DOHH2 (cell line): ENCODE results near the gene WDR49.

Experiments used
- H3F3A ChIP-seq: fragments of 200-600 bp; sonication (generic), shearing (Covaris generic); 2 replicates; pipeline ENCODE4 v1.6.0; 2016; ENCODE audit warnings: antibody characterized with exemption, mild to moderate bottlenecking; ENCODE audit not compliant: control insufficient read depth, insufficient read depth
- H3K27ac ChIP-seq: fragments of 200-600 bp; sonication (generic); 2 replicates; pipeline ENCODE4 v1.5.1; 2014; ENCODE audit warnings: low read depth, mild to moderate bottlenecking, low read length, moderate library complexity
- H3K27me3 ChIP-seq: fragments of 200-600 bp; sonication (generic); 2 replicates; pipeline ENCODE4 v1.6.1; 2014; ENCODE audit warnings: mild to moderate bottlenecking, low read length, mixed read lengths; ENCODE audit not compliant: control insufficient read depth
- H3K36me3 ChIP-seq: fragments of 200-600 bp; sonication (generic); 2 replicates; pipeline ENCODE4 v1.6.1; 2014; ENCODE audit warnings: mild to moderate bottlenecking, low read length, moderate library complexity, mixed read lengths; ENCODE audit not compliant: control insufficient read depth
- H3K4me1 ChIP-seq: fragments of 200-600 bp; sonication (generic); 2 replicates; pipeline ENCODE4 v1.6.1; 2014; ENCODE audit warnings: mild to moderate bottlenecking, low read length, mixed read lengths; ENCODE audit not compliant: control insufficient read depth
- H3K4me2 ChIP-seq: fragments of 200-600 bp; sonication (generic); 2 replicates; pipeline ENCODE4 v1.6.0; 2014; ENCODE audit warnings: mild to moderate bottlenecking, low read length, moderate library complexity
- H3K4me3 ChIP-seq: fragments of 200-600 bp; sonication (generic); 2 replicates; pipeline ENCODE4 v1.5.1; 2014; ENCODE audit warnings: mild to moderate bottlenecking, low read length, mixed read lengths
- H3K79me2 ChIP-seq: fragments of 200-600 bp; sonication (generic); 2 replicates; pipeline ENCODE4 v1.6.1; 2014; ENCODE audit warnings: mild to moderate bottlenecking, low read length, mixed read lengths; ENCODE audit not compliant: control insufficient read depth
- H3K9me2 ChIP-seq: fragments of 200-600 bp; sonication (generic); replicated peaks from 2 replicates; pipeline ENCODE4 v1.6.1; 2014; ENCODE audit warnings: mild to moderate bottlenecking, low read length, mixed read lengths; ENCODE audit not compliant: control insufficient read depth
- H3K9me3 ChIP-seq: fragments of 200-600 bp; sonication (generic); 2 replicates; pipeline ENCODE4 v1.6.1; 2014; ENCODE audit warnings: antibody characterized with exemption, low read length, mixed read lengths; ENCODE audit not compliant: control insufficient read depth, insufficient read depth
- H4K20me1 ChIP-seq: fragments of 200-600 bp; sonication (generic); 2 replicates; pipeline ENCODE4 v1.6.0; 2014; ENCODE audit warnings: low read depth, mild to moderate bottlenecking, antibody characterized with exemption, low read length, moderate library complexity; ENCODE audit not compliant: control insufficient read depth, insufficient read depth
- EZH2phosphoT487 ChIP-seq: fragments of 200-600 bp; sonication (generic); IDR thresholded peaks from 2 replicates; pipeline ENCODE4 v1.6.1; 2017; ENCODE audit warnings: borderline replicate concordance, mild to moderate bottlenecking, antibody characterized with exemption, low read length, moderate library complexity, mixed read lengths
- TF ChIP-seq, protein P1 (sequence below): fragments of 200-600 bp; sonication (generic); IDR thresholded peaks from one replicate; pipeline ENCODE4 v1.5.1; 2014; ENCODE audit warnings: antibody characterized with exemption, mild to moderate bottlenecking, low read depth, low read length; ENCODE audit not compliant: poor library complexity, severe bottlenecking

WDR49 gene

DNA sequence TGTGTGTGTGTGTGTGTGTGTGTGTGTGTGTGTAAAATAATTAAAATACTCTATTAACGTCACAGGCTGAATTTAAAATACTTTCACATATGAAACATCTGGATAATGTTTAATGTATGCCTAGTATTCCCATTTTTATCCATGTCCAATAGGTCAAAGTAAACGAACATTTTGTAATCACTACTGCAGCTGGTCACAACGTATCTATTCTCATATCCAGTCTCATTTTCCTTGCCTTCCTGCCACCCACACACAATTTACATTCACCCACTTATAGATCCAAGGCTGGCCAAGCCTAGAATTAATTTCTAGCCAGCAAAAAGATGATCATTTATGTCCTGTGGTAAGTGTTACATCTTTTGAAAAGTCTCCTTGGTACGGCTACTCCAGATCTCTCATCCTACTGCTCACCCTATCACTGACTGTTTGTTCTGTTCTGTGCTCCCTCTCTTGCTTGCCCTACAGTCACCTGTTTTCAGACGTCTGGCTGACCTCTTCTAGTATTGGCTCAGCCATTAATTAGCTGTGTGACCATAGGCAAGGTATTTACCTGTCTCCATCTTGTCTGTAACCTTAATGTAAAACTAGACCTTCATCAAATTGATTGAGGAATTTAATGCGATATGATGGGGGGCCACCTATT lies 197.5 kb downstream of the WDR49 start:
- Histone ChIP-seq H3F3A (no peaks in the 10 kb centered on the region), H3K36me3 (no peaks in the 10 kb centered on the region), H3K27ac (no peak overlapping the region), H3K4me1 (no peaks in the 10 kb centered on the region), H3K4me2 (no peak overlapping the region), H3K9me3 (no peaks in the 10 kb centered on the region), H3K79me2 (no peaks in the 10 kb centered on the region), H3K9me2 (no peaks in the 10 kb centered on the region), H4K20me1 (no peaks in the 10 kb centered on the region), H3K4me3 (no peak overlapping the region), H3K27me3 (no peaks in the 10 kb centered on the region)
- TF ChIP-seq, protein P1, sequence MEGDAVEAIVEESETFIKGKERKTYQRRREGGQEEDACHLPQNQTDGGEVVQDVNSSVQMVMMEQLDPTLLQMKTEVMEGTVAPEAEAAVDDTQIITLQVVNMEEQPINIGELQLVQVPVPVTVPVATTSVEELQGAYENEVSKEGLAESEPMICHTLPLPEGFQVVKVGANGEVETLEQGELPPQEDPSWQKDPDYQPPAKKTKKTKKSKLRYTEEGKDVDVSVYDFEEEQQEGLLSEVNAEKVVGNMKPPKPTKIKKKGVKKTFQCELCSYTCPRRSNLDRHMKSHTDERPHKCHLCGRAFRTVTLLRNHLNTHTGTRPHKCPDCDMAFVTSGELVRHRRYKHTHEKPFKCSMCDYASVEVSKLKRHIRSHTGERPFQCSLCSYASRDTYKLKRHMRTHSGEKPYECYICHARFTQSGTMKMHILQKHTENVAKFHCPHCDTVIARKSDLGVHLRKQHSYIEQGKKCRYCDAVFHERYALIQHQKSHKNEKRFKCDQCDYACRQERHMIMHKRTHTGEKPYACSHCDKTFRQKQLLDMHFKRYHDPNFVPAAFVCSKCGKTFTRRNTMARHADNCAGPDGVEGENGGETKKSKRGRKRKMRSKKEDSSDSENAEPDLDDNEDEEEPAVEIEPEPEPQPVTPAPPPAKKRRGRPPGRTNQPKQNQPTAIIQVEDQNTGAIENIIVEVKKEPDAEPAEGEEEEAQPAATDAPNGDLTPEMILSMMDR = no peak
- TF ChIP-seq EZH2phosphoT487 = no peak

DNA sequence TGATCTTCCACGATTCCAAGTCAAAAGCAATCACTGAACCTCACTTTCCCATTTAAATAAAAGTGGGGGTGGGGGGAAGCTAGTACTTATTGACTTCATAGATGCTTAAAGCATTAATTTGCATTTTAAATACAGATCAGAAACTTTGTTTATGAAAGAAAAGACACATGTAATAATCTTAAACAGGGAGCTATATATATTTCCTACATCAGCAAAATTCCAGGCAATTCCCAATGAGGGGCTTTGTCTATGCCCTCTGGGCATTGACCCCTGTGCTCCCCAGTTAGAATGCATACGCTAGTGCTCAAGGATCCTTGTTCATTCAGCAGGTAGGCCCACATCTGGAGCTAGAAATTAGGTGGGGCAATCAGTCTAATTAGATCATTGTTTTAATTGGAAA lies 199.9 kb downstream of the WDR49 start:
- no peak overlapping the region for H3K27ac ChIP-seq
- H3K4me1 ChIP-seq = peaks cover 9% of the 10 kb centered on the region
- no peak overlapping the region for H3K4me2 ChIP-seq
- H3K4me3 ChIP-seq = no peak overlapping the region
- H4K20me1 ChIP-seq = no peaks in the 10 kb centered on the region
- no peaks in the 10 kb centered on the region for H3K79me2 ChIP-seq
- no peaks in the 10 kb centered on the region for H3K9me3 ChIP-seq
- H3K36me3 ChIP-seq = no peaks in the 10 kb centered on the region
- TF ChIP-seq, protein P1 = no peak
- TF ChIP-seq EZH2phosphoT487 = no peak
- H3K9me2 ChIP-seq = no peaks in the 10 kb centered on the region
- H3K27me3 ChIP-seq = no peaks in the 10 kb centered on the region
- H3F3A ChIP-seq = no peaks in the 10 kb centered on the region

DNA sequence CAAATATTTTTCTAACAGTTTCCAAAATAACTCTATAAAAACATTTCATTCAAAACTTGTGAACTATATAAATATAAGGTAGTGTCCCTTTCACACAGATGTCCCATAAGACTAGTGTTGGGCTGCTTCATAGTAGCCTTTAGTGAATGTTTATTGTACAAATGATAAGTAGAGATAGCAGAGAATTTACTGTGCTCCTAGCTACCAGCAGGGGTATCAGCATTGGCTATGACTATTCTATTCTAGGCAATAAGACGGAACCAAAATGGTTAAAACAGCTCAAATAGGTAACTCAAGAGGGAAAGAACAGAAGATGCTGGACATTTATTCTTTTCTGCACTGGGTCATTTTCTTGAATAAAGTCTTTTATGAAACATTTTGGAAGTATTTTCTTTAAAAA lies 202.5 kb downstream of the WDR49 start:
- Histone ChIP-seq H3K9me2 (no peaks in the 10 kb centered on the region), H3K4me2 (no peak overlapping the region), H3K4me3 (no peak overlapping the region), H3K9me3 (no peaks in the 10 kb centered on the region), H3K4me1 (peaks cover 9% of the 10 kb centered on the region), H3K27me3 (no peaks in the 10 kb centered on the region), H3F3A (no peaks in the 10 kb centered on the region), H3K36me3 (no peaks in the 10 kb centered on the region), H3K79me2 (no peaks in the 10 kb centered on the region), H4K20me1 (no peaks in the 10 kb centered on the region), H3K27ac (no peak overlapping the region)
- TF ChIP-seq, protein P1 = no peak
- TF ChIP-seq EZH2phosphoT487 = no peak
